Measurements from ENCODE around the gene NCR2.

GRCh38 chr6:41396335-41396734 is 60.9 kb downstream of the NCR2 start:
- TF ChIP-seq TEAD4 (CRISPR knock-in tag; IDR thresholded peaks at IDR 0.05): no peak
- TF ChIP-seq SP1 (CRISPR knock-in tag; conservative IDR thresholded peaks at IDR 0.05): no peak
- TF ChIP-seq NFYB (CRISPR knock-in tag; conservative IDR thresholded peaks at IDR 0.05; ENCODE audit: low read depth): no peak
- TF ChIP-seq CTCF (IDR thresholded peaks at IDR 0.05): no peak
- no peak for TF ChIP-seq TCF7 (CRISPR knock-in tag; IDR thresholded peaks at IDR 0.05; ENCODE audit: low read depth)
- no peak for TF ChIP-seq ESRRA (CRISPR knock-in tag; IDR thresholded peaks at IDR 0.05; ENCODE audit: borderline replicate concordance)
- TF ChIP-seq E2F1 (CRISPR knock-in tag; IDR thresholded peaks at IDR 0.05): no peak
- no peak for TF ChIP-seq MAX (CRISPR knock-in tag; IDR thresholded peaks at IDR 0.05)
- TF ChIP-seq TP53 (CRISPR knock-in tag; IDR thresholded peaks at IDR 0.05): no peak
- TF ChIP-seq ZNF232 (CRISPR knock-in tag; IDR thresholded peaks at IDR 0.05): no peak

Measured in WTC11 (cell line).